Measurements from ENCODE around the gene IFI30.
"Not testable (repeated sequence)": the region's sequence is repeated elsewhere in the genome, so short reads cannot be mapped to it uniquely, and the experiment has no call there.

IFI30 gene

GRCh38 chr19:18203408-18203862 lies 29.8 kb downstream of the IFI30 start:
- DNase-seq (ENCODE audit: low read depth): no peak

GRCh38 chr19:18203863-18204393 lies 30.3 kb downstream of the IFI30 start, which contains the start of gene RAB3A:
RAB3A (minus strand) TSS chr19:18204042; CDS start chr19:18202740, 1,302 bp downstream.
- peak; percentile 100 for DNase-seq (ENCODE audit: low read depth)

DNA sequence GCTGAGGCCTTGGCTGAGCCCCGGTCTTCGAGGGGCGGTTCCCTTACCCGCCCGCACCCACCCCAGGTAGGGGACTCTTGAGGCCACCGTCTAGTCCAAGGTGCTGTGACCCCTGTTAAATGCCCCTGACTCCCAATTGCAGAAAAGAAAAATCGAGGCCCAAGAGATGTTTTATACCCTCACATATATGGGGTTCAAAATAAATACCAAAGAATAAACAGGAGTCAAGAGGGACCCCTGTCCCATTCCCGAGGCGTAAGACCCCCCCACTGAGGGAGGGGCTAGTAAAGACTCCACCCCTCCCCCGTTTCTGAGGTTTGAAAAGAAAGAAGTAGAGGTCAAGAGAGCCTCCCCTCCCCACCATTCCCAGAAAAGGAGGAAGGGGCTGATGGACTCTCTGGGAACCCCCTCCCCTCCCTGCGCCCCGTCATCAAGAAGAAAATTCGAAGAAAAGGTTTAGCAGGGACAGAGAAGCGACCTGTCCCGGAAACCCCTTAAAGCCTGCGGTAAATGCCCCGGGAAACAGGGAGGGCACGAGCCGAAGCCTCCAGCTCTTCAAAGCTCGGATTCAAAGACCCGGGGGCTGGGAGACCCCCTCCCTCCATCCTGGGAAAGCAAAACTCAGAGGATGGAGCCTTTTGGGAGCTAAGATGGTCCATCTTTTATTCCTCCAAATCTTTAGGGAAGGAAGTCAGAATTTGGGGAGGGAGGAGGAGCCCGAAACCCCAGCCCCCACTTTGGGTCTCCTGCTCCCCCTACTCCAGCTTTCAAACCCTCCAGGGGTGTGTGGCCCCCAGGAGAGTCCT lies 31.0 kb downstream of the IFI30 start:
- peak; percentile 23 for DNase-seq (ENCODE audit: low read depth)

DNA sequence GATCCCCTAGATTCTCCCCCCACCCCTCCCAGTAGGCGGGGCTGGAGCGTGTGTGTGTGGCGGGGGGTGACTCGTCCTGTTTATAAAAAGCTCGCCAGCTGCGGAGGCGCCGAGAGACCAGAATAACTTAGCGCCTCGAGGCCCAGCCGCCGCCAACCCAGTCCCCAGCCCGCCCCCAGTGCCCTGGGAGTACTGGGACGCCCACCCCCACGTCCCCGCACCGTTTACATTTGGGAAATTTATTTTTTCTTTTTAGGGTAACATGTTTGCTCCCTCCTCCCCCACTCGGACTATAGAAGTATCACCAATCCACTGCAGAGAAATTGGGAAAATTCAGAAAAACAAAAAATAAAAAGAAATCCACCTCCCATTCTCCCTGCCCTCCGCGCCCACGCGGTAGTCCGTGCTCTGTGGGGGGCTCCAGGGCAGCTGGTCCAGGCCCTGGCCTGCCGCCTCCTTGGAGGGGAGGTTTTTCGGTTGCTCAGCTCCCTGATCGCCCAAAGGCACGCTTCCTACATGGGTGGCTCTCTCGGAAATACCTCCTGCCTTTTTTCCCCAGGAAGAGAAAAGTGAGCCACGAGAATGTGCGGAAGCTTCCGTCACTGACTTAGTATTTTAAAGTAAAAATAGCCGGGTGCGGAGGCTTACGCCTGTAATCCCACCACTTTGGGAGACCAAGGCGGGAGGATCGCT lies 31.7 kb downstream of the IFI30 start:
- peak; percentile 52 for DNase-seq (ENCODE audit: low read depth)

DNA sequence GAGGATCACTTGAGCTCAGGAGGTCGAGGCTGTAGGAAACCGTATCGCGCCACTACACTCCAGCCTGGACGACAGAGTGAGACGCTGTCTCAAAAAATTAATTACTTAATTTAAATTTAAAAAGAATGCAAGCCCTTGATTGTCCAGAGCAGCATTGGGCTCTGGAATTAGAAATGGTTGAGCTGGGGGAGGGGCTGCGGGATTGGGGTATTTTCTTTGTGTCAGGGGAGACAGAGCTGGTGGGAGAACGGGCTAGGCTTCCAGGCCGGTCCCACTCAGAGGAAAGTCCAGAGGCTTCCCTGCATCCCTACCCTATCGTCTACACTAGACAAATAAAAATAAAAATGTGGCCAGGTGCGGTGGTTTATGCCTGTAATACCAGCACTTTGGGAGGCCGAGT lies 32.4 kb downstream of the IFI30 start:
- DNase-seq (ENCODE audit: low read depth): no peak

DNA sequence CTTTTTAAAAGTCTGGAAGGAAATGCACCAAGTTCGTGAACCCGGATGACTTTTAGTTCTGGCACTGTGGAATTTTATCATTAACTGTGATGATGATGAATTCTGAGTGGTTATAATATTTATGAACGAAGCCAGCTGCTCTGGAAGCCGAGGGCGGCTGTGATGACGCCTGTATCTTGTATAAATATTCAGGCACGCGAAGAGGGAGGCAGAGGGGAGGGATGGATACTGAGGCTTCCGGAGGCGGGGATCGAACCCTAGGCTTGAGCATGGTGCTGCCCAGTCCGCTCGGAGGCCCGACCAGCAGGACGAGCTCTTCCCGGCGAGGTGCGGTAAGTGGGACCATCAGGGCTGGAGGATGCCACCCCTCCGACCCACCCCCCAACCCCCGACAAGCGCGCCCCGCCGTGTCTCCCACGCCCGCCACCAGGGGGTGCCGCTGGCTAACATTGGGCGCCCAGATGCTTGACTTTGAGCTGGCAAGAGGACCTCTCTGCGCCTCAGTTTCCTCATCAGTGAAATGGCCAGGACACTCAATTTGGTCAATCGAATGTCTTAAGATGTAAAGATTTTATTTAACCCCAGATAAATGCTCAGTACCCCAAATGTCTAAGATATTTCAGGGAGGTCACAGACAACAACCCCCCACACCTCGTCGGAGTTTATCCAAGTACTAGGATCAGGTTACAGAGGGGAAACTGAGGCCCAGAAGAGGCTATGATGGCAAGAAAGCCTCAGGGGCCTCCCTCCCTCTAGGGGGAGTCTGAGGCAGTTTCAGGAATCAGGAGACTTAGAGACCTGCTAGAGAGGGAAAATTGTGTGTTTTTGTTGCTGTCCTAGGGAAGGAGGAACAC lies 34.7 kb downstream of the IFI30 start:
- peak; percentile 79 for DNase-seq (ENCODE audit: low read depth)

- not testable (repeated sequence) for DNase-seq (ENCODE audit: low read depth)
Observed at GRCh38 chr19:18209912-18210311, 36.3 kb downstream of the IFI30 start.

DNA sequence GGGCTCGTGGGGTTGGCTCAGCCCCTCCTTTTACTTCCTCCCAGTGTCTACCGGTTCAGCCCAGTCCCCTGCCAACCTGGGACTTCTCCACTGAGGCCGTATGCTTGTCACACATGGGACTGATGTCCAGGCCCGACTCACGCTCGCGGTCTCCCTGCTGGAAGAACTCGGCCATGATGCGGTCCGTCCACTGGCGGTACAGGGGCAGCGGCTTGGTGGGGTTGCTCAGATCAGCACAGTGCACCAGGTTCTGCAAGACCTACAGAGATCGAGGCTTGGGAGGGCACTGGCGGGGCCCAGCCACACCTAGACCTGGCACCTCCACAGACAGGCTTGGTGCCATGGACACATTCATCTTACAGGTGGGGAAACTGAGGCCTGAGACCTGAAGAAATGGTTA lies 38.1 kb downstream of the IFI30 start:
- DNase-seq (ENCODE audit: low read depth): no peak

DNA sequence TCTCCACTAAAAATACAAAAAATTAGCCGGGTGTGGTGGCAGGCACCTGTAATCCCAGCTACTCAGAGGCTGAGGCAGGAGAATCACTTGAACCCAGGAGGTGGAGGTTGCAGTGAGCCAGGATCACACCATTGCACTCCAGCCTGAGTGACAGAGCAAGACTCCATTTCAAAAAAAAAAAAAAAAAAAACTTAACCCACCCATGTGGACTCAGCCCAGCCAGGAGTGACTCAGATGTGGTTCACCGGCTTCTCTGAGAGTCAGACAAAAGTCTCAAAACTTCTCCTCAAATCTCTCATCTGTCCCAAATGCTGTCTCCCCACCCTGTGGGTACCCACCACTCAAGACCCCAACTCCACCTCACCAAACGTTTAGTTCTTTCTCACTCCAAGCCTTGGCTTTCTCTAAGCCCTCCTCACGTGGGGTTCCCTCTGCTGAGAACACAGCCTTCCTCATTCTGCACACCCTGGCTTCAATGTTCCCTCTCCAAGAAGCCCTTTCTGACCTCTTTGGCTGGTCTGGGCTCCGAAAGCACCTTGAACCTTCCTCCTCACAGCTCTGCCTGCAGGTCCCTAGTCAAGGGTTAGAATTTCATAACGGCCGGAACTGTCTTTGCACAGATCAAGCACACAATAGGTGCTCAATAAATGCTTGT lies 41.3 kb downstream of the IFI30 start:
- DNase-seq (ENCODE audit: low read depth): peak; percentile 36

GRCh38 chr19:18216789-18217188 lies 43.2 kb downstream of the IFI30 start:
- no peak for DNase-seq (ENCODE audit: low read depth)

- no peak for DNase-seq (ENCODE audit: low read depth)
Observed at GRCh38 chr19:18218159-18218558, 44.5 kb downstream of the IFI30 start.

- DNase-seq (ENCODE audit: low read depth): no peak
Observed at GRCh38 chr19:18218600-18218999, 45.0 kb downstream of the IFI30 start.

DNA sequence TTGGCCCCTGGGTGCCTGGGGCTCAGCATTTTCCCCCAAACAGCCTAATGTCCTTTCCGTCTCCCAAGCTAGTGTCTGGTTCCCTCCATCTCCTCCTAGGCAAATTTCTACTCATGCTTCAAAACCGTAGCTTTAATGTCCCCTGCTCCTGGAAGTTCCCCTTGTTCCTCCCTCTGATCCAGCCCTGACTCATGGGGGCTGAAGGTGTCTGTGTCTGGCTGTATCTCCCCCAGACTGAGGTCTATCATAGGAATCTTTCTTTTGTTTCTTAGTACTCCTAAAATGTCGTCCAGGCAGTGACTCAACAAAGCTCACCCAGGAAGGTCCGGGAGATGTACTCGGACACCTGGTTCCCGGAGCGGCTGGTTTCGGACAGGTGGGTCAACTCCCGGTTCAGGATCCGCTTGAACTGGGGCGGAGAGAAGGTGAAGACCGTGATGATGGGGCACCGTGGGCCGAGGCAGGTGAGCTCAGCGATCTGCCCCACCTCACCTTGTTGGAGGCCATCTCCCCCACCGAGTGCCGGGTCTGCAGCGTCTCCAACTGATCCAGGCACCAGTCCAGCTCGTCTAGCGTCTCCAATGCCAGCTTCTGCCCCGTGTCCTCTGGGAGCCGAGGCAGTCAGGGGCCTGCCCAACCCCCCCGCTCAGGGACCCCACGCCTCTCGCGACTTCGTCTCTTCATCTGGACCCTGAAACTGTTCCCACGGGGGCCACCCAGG lies 46.5 kb downstream of the IFI30 start:
- DNase-seq (ENCODE audit: low read depth): no peak

DNA sequence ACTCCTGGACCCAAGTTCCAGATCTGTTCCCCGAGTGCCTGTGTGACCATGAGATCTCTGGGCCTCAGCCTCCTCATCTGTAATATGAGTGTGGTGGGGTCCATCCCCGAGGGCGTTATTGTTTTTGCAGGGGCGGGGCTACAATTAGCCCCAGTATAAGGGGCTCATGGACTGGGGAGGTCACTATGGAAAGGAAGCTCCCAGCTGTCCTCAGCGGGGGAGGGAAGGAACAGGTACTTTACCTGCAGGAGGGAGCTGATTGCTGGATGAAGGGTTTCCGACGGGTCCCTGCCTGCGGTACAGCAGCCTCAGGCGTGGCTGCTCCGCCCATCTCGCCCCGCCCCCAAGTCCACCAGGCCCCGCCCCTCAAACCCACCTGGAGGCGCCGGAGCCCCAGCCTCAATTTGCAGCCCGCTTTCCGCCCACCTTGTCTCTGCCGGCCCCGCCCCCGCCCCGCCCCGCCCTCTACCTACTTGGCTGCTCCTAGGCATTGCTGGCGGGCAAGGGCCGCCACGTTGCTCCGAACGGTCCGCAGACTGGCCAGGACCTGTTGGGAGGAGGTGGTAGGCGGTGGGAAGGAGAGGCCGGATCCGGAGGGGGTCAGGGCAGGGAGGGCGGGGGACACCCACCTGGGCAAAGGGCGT lies 47.1 kb downstream of the IFI30 start:
- no peak for DNase-seq (ENCODE audit: low read depth)

- DNase-seq (ENCODE audit: low read depth): no peak
Observed at GRCh38 chr19:18221815-18222725, 48.5 kb downstream of the IFI30 start.

GRCh38 chr19:18223860-18224524 lies 50.4 kb downstream of the IFI30 start:
- peak; percentile 49 for DNase-seq (ENCODE audit: low read depth)

DNA sequence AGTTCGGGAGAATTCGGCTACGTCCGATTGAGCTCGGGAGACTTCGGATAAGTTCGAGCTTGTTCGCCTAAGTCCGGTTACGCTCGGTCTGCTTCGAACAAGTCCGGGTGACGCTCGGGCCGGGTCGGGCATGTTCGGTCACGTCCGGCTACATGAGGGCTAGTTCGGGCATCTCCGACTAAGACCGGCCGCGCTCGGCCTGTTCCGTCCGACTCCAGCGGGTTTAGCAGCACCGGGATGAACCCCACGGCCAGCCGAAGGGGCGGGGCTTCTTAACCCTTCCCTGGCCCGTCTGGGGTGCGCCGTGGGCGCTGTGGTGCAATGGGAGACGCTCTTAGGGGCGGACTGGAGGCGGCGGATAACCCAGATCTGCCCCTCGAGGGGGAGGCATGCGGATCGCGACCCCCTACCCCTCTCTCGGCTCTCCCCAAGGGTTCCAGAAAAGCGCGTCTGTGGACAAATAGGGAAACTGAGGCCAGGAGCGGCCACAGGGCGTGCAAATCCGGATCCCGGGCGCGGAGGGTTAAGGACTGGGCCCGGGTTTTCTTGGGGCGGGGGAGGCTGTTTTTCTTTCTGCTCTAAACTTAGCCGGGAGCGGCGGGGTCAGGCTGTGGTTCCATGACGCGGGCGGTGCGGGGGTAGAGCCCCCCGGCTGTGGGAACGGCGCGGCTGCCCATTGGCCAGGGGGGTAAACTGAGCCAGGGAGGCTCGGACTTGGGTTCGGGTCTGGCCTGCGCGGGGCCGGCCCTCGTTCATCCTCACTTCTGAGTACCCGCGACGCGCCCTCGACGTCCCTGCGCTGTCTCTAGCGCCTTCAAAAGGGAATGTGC lies 51.1 kb downstream of the IFI30 start:
- peak; percentile 98 for DNase-seq (ENCODE audit: low read depth)

DNA sequence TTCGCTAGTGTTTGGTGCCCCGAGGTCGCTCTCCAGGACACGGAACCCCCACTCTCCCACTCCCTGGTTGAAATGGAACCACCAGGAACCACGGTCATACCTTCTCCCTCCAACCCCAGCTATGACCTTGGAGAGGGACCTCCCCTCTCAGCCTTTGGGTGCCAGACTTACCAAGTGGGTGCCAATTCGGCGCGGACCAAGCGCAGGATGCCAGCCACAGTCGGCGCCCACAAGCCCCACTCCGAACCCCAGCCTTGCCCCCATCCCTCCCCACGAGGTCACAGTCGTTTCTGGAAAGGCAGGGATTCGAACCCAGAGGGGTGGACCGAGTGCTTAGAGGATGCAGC lies 51.7 kb downstream of the IFI30 start:
- DNase-seq (ENCODE audit: low read depth): no peak
